GM04503 (cell line): ENCODE measurements around the gene S1PR4.

Experiments used
- DNase-seq: peaks from one replicate; pipeline ENCODE4 v3.0.0-alpha.2; 2012; ENCODE audit warnings: low read depth

S1PR4 gene

DNA sequence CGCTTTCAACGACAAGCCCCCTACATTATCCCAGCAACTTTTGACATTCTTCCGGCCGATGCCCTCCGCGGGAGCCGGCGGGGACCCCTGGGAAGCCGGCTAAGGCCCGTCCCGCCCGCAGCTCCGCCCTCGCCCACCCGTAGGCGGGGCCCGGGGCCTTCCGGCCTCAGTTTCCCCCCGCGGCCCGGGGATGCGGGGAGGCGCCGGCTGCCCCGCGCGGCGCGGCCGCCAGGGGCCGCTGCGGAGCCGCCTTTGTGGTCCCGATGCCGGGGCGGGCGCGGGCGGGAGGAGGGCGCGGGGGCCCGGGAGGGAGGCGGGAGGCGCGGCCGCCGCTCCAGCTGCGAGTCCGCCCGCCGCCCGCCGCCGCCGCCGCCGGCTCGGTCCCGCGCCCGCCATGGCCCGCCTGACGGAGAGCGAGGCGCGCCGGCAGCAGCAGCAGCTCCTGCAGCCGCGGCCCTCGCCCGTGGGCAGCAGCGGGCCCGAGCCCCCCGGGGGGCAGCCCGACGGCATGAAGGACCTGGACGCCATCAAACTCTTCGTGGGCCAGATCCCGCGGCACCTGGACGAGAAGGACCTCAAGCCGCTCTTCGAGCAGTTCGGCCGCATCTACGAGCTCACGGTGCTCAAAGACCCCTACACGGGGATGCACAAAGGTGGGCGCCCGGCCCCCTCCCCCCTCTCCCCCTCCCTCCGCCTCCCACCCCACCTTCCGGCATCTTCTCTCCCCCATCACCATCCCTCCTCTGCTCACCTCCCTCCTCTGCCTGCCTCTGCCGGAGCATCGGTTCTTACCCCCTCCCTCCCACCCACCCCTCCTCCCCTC lies 46.0 kb downstream of the S1PR4 start, which contains the start of gene CELF5:
TSS of gene CELF5 (plus strand) at position 316 of the 823 bp plus-strand sequence. CDS start at position 395, 79 bp downstream.
- no peak for DNase-seq

DNA sequence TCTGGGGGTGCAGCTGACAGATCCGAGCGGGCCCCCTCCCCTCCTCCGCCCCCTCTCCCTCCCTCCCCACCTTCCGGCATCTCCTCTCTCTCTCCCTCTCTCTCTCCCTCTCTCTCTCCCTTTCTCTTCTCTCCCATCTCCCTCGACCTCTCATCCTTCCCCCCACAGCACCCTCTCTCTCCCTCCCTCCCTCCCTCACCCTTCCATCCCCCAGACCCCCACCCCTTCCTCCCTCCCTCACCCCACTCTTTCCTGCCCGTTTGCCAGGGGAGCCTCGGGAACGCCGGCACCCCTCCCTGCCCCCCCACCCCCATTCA lies 46.6 kb downstream of the S1PR4 start:
- no peak for DNase-seq

DNA sequence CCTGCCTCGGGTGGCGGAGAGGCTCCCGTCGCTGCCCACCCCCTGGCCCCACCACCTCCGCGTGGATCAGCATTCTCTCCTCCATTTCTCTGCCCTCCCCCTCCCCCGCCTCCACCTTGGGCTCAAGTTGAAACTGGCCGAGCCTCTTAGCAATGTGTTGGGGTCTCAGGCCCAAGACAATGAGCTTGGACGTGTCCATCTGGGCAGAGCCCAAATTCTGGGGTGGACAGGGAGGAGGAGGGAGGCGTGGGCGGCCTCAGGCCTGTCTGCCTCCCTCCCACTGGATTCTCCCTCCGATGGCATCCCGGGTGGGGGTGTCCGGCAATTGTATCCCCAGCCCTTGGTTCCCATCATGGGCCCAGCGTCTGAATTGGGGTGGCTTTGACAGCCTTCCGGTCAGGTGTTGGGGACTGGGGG lies 47.1 kb downstream of the S1PR4 start:
- DNase-seq = no peak

DNA sequence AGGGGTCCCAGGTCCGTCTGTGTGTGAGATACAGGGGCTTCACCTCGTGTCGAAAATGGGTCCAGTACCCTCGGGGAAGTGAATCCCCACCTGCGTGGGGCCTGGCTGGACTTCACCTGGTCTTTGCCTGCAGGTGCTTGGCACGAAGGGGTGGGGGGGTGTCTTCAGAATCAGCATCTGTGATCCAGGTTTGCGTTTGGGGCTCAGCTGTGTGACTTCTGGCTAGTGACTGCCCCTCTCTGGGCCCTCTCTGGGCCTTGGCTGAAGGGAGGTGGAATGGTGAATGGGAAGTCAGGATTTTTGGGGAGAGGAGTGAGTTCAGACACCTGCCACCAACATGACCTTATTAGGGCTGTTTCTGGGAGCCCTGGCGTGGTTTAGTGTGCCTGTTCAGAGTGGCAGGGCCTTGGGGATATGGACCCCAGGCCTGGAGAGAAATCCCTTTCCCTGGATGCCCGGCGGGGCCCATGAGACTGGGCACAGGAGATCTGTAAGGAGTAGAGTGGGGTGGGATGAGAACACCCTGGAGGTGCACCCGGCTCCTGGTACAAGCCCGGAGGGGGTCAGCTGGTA lies 48.6 kb downstream of the S1PR4 start:
- no peak for DNase-seq

DNA sequence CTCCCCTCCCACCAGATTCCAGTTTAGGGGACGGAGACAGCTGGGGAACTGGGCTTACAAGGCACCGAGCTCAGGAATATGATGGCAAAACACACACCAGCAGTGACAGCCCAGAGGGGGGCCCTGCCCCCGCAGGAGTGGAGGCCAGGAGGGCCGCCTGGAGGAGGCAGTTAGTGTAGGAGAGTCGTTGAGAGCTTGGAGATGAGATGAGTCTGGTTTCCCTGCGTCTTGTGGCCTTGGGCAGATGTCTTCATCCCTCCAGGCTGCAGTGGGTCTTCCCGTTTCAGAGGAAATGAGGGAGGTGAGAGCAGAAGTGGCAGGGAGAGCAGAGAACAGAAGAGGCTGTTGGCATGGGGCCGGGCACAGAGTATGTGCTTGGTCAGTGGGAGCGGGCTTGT lies 50.8 kb downstream of the S1PR4 start:
- no peak for DNase-seq
